ENCODE results near the gene DNAJB6. TPM values are rescaled to one million over a fixed set of nuclear protein-coding genes. Genes with fewer than 3 reads are reported as not detected.

Gene DNAJB6
- total RNA-seq, 1 experiment from 2014 or later = 201 TPM

DNA sequence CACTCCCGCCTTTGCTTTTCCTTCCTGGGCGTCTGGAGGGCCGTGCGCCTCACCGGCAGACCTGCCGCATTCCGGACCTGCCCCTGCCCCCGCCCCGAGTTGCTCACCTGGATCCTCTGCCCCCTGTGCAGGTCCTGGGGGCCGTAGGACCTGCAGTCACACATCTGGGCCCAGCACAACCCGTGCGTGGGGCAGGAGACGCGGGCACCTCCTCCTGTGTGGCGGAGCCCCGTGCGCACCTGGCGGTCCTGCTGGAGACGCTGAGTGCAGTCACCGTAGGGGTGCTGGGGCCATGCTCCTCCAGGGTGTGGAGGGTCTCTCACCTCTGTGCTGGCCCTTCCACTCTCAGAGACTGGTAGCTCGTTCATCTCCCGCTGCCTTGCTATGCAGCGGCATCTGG, 85.5 kb downstream of the DNAJB6 start:
- Histone ChIP-seq H3K4me1 (ENCODE audit: control insufficient read depth, insufficient read depth, low read length) (no peaks in the 10 kb centered on the region; the same call in 1 of the 2 replicates), H3K27me3 (ENCODE audit: control insufficient read depth, insufficient read depth, low read length) (no peaks in the 10 kb centered on the region), H3K4me3 (ENCODE audit: low read depth in 2 of 2, low read length in 2 of 2) (no peak overlapping the region), H3K9me3 (ENCODE audit: control insufficient read depth, insufficient read depth, low read depth, low read length) (no peaks in the 10 kb centered on the region), H3K36me3 (ENCODE audit: control insufficient read depth, insufficient read depth, low read length) (no peaks in the 10 kb centered on the region), H3K27ac (ENCODE audit: low read length) (no peak overlapping the region)
- CTCF ChIA-PET = no interaction called here
- POLR2A ChIA-PET = interaction anchor here (0.5 kb wide), 1 partner anchor 18 kb away, joined by 10 read pairs; no protein-coding TSS in a partner anchor
- intact Hi-C loops (cut with micrococcal nuclease; ENCODE audit: unreplicated experiment) = no loop called here
- TF ChIP-seq, protein P1, sequence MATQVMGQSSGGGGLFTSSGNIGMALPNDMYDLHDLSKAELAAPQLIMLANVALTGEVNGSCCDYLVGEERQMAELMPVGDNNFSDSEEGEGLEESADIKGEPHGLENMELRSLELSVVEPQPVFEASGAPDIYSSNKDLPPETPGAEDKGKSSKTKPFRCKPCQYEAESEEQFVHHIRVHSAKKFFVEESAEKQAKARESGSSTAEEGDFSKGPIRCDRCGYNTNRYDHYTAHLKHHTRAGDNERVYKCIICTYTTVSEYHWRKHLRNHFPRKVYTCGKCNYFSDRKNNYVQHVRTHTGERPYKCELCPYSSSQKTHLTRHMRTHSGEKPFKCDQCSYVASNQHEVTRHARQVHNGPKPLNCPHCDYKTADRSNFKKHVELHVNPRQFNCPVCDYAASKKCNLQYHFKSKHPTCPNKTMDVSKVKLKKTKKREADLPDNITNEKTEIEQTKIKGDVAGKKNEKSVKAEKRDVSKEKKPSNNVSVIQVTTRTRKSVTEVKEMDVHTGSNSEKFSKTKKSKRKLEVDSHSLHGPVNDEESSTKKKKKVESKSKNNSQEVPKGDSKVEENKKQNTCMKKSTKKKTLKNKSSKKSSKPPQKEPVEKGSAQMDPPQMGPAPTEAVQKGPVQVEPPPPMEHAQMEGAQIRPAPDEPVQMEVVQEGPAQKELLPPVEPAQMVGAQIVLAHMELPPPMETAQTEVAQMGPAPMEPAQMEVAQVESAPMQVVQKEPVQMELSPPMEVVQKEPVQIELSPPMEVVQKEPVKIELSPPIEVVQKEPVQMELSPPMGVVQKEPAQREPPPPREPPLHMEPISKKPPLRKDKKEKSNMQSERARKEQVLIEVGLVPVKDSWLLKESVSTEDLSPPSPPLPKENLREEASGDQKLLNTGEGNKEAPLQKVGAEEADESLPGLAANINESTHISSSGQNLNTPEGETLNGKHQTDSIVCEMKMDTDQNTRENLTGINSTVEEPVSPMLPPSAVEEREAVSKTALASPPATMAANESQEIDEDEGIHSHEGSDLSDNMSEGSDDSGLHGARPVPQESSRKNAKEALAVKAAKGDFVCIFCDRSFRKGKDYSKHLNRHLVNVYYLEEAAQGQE (IDR thresholded peaks at IDR 0.05; ENCODE audit: insufficient read depth in 1 of 2, low read depth in 2 of 2, low read length in 1 of 2) = no peak
- TF ChIP-seq POLR2AphosphoS5 (IDR thresholded peaks at IDR 0.05; ENCODE audit: low read depth, low read length) (no peak), TCF7L2 (IDR thresholded peaks at IDR 0.05; ENCODE audit: low read depth, low read length) (no peak), SIN3A (IDR thresholded peaks at IDR 0.05; ENCODE audit: borderline replicate concordance, insufficient read depth, low read depth, low read length) (no peak)
- TF ChIP-seq, protein P2, sequence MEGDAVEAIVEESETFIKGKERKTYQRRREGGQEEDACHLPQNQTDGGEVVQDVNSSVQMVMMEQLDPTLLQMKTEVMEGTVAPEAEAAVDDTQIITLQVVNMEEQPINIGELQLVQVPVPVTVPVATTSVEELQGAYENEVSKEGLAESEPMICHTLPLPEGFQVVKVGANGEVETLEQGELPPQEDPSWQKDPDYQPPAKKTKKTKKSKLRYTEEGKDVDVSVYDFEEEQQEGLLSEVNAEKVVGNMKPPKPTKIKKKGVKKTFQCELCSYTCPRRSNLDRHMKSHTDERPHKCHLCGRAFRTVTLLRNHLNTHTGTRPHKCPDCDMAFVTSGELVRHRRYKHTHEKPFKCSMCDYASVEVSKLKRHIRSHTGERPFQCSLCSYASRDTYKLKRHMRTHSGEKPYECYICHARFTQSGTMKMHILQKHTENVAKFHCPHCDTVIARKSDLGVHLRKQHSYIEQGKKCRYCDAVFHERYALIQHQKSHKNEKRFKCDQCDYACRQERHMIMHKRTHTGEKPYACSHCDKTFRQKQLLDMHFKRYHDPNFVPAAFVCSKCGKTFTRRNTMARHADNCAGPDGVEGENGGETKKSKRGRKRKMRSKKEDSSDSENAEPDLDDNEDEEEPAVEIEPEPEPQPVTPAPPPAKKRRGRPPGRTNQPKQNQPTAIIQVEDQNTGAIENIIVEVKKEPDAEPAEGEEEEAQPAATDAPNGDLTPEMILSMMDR (IDR thresholded peaks at IDR 0.05) = no peak
- BruUV-seq (replicated peaks) = no TSS peak
- ATAC-seq = no peak
- in situ Hi-C loops (cut with HindIII; ENCODE audit: low pct_unique_long_range_greater_than_20kb, low sequenced_read_pairs) = no loop called here
- no peak for DNase-seq (ENCODE audit: low read depth, low spot score)

DNA sequence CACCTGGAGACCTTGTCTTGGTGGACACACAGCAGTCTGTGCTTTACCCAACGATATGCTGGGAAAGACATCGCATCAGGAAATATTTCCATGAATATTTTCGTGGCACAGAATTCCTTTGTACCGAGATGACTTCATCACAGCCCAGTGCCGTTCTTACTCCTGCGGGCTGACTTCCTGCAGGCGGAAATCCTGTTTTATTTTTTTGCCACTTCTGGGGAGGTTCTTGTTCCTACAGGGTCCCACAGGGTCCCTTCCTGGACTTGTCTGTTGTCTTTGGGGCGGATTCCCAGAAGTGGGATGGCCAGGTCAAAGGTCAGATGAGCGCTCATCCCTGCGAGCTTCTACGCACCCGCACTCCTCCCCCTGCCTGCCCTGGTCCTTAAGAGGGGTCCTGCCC, 86.5 kb downstream of the DNAJB6 start:
- in situ Hi-C loops (cut with HindIII; ENCODE audit: low pct_unique_long_range_greater_than_20kb, low sequenced_read_pairs) = no loop called here
- ChIA-PET CTCF (no interaction called here), POLR2A (no interaction called here)
- H3K4me3 ChIP-seq (ENCODE audit: low read depth in 2 of 2, low read length in 2 of 2) = no peak overlapping the region
- ATAC-seq (no peak), DNase-seq (ENCODE audit: low read depth, low spot score) (no peak)
- H3K9me3 ChIP-seq (ENCODE audit: control insufficient read depth, insufficient read depth, low read depth, low read length) = no peaks in the 10 kb centered on the region
- BruUV-seq (replicated peaks) = no TSS peak
- TF ChIP-seq, protein P1 (IDR thresholded peaks at IDR 0.05; ENCODE audit: insufficient read depth in 1 of 2, low read depth in 2 of 2, low read length in 1 of 2) = no peak
- TF ChIP-seq TCF7L2 (IDR thresholded peaks at IDR 0.05; ENCODE audit: low read depth, low read length) = no peak
- TF ChIP-seq SIN3A (IDR thresholded peaks at IDR 0.05; ENCODE audit: borderline replicate concordance, insufficient read depth, low read depth, low read length) = no peak
- TF ChIP-seq, protein P2 (IDR thresholded peaks at IDR 0.05) = no peak
- no peak for TF ChIP-seq POLR2AphosphoS5 (IDR thresholded peaks at IDR 0.05; ENCODE audit: low read depth, low read length)
- H3K27me3 ChIP-seq (ENCODE audit: control insufficient read depth, insufficient read depth, low read length) = no peaks in the 10 kb centered on the region
- H3K36me3 ChIP-seq (ENCODE audit: control insufficient read depth, insufficient read depth, low read length) = no peaks in the 10 kb centered on the region
- intact Hi-C loops (cut with micrococcal nuclease; ENCODE audit: unreplicated experiment) = no loop called here
- H3K4me1 ChIP-seq (ENCODE audit: control insufficient read depth, insufficient read depth, low read length) = no peaks in the 10 kb centered on the region; the same call in 1 of the 2 replicates
- no peak overlapping the region for H3K27ac ChIP-seq (ENCODE audit: low read length)
